Measurements from ENCODE around the gene FRRS1L.

FRRS1L gene

GRCh38 chr9:109166771-109167601 is at the start of gene FRRS1L:
Gene FRRS1L, minus strand, starts transcription at chr9:109167249. Its CDS starts 111 bp downstream, at chr9:109167138.
- H3K4me3 ChIP-seq (ENCODE audit: low read depth, low read length), result no peak within 1 kb of the TSS
- no peak for TF ChIP-seq CTCF (IDR thresholded peaks at IDR 0.05; ENCODE audit: low read depth, low read length, missing control alignments)
- no peak for DNase-seq (ENCODE audit: low read depth)

DNA sequence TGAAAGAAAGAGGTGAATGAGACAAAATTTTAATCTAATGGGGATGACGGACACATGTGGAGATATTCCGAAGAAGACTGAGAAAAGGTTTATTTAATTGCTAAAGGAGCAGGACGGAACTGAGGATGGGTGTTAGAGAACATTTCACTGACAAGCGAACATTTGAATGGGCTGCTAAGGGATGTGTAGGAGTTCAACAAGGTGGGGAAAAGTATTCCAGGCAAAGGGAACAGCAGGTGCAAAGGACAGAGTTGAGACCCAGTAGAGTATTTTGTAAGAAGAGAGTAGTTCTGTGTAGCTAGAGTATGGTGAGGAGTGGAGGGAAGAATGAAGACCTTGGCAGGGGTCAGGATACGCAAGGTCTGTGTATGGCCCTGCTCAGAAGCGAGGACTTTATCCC is 47.4 kb upstream of the FRRS1L start:
- no peak overlapping the region for H3K4me3 ChIP-seq (ENCODE audit: low read depth, low read length)
- DNase-seq (ENCODE audit: low read depth), result no peak
- TF ChIP-seq CTCF (IDR thresholded peaks at IDR 0.05; ENCODE audit: low read depth, low read length, missing control alignments), result no peak

GRCh38 chr9:109213285-109214121 is 46.5 kb upstream of the FRRS1L start:
- TF ChIP-seq CTCF (IDR thresholded peaks at IDR 0.05; ENCODE audit: low read depth, low read length, missing control alignments), result no peak
- H3K4me3 ChIP-seq (ENCODE audit: low read depth, low read length), result no peak overlapping the region
- no peak for DNase-seq (ENCODE audit: low read depth)

DNA sequence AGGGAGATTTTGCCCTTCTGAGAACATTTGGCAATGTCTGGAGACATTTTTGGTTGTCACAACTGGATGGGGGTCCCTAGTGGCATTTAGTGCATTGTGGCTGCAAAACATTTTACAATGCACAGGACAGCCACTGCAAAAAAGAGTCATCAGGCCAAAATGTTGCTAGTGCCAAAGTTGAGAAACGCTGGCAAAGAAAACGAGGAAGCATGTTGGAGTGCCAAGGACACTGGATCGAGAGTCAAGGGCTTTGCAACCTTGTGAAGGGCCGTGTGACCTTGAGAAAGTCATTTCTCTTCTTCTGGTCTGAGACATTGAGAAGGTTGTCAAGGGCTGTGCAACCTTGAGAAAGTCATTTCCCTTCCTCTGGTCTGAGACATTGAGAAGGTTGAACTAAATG is 45.7 kb upstream of the FRRS1L start:
- TF ChIP-seq CTCF (IDR thresholded peaks at IDR 0.05; ENCODE audit: low read depth, low read length, missing control alignments), result no peak
- no peak overlapping the region for H3K4me3 ChIP-seq (ENCODE audit: low read depth, low read length)
- DNase-seq (ENCODE audit: low read depth), result no peak

DNA sequence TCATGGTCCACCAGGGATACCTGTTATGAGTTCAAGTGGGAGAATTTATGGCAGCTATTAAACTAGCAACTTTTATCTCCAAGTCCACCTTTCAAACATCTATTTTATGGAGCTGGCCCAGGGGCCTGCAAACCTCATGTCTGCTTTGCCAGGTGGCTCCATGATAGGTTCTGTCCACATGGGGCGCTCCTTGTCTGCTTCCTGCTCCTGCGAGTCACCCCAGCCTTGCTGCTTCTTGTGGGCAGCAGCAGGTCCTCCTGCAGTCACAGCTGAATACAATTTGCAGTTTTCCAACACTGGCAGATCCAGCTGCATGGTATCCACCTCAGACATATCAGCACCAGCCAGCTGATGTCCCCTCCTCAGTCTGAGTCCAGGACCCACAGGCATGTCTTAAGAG is 39.6 kb upstream of the FRRS1L start:
- no peak overlapping the region for H3K4me3 ChIP-seq (ENCODE audit: low read depth, low read length)
- no peak for TF ChIP-seq CTCF (IDR thresholded peaks at IDR 0.05; ENCODE audit: low read depth, low read length, missing control alignments)
- DNase-seq (ENCODE audit: low read depth), result no peak

DNA sequence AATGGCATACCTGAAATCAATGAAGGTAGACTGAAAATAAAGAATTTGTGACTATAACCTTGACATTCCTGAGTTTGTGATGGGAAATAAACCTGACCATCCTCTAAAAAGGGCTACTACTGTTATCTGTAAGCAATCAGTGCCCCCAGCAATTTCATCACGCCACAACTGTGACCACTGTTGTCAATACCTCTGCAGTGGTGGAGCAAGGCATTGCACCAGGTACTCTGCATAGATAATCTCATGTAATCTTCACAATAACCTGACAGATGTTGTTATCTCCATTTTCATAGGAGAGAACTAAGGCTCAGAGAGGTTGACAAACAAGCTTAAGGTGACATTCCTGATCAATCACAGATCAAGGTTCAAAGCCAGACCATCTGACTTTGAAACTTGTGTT is 38.5 kb upstream of the FRRS1L start:
- no peak for TF ChIP-seq CTCF (IDR thresholded peaks at IDR 0.05; ENCODE audit: low read depth, low read length, missing control alignments)
- no peak overlapping the region for H3K4me3 ChIP-seq (ENCODE audit: low read depth, low read length)
- no peak for DNase-seq (ENCODE audit: low read depth)
